ENCODE data around the gene DNPEP.

Gene DNPEP

DNA sequence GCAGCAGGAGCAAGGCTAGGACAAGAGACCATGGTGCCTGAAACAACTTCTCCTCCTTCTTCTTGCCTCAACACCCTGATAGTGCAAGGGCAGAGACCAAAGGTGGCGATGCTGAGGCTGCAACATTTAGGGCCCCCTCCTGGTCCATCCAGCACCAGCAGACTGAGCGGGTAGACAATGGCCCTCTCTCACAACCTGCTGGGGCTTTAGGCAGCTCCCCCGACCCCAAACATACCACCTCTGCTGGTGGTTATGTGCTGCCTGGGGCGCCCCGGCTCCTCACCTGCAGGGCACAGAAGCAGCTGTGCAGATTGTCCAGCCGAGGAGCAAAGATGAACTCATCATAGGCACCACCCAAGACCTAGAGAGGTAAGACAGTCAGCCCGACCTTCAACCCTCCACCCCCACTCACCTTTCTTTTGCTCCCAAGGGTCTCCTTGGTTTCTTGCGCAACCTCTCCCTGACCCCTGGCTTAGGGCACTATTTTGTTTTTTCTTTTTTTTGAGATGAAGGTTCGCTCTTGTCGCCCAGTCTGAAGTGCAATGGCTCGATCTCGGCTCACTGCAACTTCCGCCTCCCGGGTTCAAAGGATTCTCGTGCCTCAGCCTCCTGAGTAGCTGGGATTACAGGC is 3.5 kb downstream of the DNPEP start:
- in situ Hi-C loops (cut with MboI; ENCODE audit: low sequenced_read_pairs, unreplicated experiment), result no loop called here
- DNase-seq (ENCODE audit: low spot score), result no peak
- TF ChIP-seq, protein P1, sequence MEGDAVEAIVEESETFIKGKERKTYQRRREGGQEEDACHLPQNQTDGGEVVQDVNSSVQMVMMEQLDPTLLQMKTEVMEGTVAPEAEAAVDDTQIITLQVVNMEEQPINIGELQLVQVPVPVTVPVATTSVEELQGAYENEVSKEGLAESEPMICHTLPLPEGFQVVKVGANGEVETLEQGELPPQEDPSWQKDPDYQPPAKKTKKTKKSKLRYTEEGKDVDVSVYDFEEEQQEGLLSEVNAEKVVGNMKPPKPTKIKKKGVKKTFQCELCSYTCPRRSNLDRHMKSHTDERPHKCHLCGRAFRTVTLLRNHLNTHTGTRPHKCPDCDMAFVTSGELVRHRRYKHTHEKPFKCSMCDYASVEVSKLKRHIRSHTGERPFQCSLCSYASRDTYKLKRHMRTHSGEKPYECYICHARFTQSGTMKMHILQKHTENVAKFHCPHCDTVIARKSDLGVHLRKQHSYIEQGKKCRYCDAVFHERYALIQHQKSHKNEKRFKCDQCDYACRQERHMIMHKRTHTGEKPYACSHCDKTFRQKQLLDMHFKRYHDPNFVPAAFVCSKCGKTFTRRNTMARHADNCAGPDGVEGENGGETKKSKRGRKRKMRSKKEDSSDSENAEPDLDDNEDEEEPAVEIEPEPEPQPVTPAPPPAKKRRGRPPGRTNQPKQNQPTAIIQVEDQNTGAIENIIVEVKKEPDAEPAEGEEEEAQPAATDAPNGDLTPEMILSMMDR (IDR thresholded peaks at IDR 0.05; ENCODE audit: borderline replicate concordance, control extremely low read depth, extremely low read depth, insufficient read depth, missing control alignments), result no peak

DNA sequence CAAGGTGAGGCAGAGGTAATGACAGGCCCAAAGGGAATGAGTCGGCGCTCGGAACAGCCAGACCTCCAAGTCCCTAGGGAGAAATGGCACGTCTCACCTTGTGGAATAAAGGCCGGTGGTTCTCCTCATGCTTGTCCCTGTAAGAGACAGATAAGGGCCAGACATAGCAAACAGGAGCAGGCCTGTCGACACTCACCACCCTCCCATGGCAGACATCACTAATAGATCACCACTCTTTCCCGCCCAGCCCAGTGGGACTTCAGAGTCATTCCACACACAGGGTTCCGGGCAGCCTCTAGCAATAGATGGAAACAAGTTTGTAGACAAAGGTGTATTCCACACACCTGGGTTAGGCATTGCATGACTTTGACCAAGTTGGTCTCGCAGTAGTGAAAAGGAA is 6.3 kb downstream of the DNPEP start:
- in situ Hi-C loops (cut with MboI; ENCODE audit: low sequenced_read_pairs, unreplicated experiment), result no loop called here
- DNase-seq (ENCODE audit: low spot score), result no peak
- TF ChIP-seq, protein P1 (IDR thresholded peaks at IDR 0.05; ENCODE audit: borderline replicate concordance, control extremely low read depth, extremely low read depth, insufficient read depth, missing control alignments), result no peak

DNA sequence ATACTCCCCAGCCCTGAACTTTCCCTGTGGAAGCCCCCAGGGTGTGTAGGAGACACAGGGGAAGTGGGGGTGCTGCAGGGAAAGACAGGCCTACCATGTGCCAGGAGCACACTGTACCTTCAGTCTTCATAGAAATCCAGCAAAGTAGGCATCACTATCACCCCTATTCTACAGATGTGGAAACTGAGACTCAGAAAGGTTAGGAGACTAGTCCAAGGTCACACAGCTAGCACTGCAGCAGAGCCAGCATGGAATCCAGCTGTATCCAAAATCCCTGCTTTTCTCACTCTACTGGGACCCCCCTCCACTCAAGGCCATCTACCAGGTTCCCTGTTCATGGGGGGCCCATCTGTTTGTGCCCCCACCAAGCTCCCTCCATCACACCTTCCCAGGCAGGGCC is 6.8 kb downstream of the DNPEP start:
- in situ Hi-C loops (cut with MboI; ENCODE audit: low sequenced_read_pairs, unreplicated experiment), result no loop called here
- TF ChIP-seq, protein P1 (IDR thresholded peaks at IDR 0.05; ENCODE audit: borderline replicate concordance, control extremely low read depth, extremely low read depth, insufficient read depth, missing control alignments), result no peak

DNA sequence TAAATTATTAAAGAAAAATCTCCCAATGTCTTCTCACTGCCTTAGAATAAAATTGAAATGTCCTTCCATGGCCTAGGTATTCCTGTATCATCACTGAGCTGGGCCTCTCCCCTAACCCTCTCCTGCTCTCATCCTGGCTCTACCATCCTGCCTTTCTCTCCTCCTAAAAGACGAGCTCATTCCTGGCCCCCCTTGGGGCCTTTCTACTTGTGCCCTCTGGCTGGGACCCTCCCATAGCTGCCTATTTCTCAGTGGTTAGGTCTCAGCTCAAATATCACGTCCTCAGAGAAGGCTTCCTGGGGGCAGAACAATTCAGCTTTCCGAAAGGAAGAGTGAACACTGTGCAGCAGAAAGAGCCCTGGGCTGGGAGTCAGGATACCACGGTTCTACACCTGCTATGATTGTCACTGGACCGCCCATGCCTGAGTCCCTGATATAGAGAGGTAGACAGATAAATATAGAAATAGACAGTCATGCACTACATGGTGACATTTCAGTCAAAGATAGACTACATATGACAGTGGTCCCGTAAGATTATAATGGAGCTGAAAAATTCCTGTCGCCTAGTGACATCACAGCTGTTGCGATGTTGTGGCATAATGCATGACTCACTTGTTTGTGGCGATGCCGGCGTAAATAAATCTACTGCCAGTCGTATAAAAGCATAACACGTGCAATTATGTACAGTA is 9.4 kb downstream of the DNPEP start:
- no peak for DNase-seq (ENCODE audit: low spot score)
- TF ChIP-seq, protein P1 (IDR thresholded peaks at IDR 0.05; ENCODE audit: borderline replicate concordance, control extremely low read depth, extremely low read depth, insufficient read depth, missing control alignments), result no peak
- in situ Hi-C loops (cut with MboI; ENCODE audit: low sequenced_read_pairs, unreplicated experiment), result no loop called here

More for the DNA sequence above, 6.8 kb downstream of the DNPEP start:
- no peak for DNase-seq (ENCODE audit: low spot score)

DNA sequence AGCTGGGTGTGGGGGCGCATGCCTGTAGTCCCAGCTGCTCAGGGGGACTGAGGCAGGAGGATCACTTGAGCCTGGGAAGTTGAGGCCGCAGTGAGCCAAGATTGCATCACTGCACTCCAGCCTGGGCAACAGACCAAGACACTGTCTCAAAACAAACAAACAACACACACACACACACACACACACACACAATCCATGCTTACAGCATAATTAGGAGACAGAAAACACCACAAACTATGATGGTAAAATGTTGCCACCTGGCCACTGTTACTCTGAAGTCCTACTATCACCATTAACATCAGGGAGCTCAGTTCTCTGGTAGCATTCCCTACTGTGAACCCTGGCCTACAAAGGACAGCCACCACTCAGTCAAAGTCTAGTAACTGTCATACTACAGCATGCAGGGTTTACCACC is 18.3 kb downstream of the DNPEP start:
- in situ Hi-C loops (cut with MboI; ENCODE audit: low sequenced_read_pairs, unreplicated experiment), result no loop called here
- TF ChIP-seq, protein P1 (IDR thresholded peaks at IDR 0.05; ENCODE audit: borderline replicate concordance, control extremely low read depth, extremely low read depth, insufficient read depth, missing control alignments), result no peak
- DNase-seq (ENCODE audit: low spot score), result no peak

DNA sequence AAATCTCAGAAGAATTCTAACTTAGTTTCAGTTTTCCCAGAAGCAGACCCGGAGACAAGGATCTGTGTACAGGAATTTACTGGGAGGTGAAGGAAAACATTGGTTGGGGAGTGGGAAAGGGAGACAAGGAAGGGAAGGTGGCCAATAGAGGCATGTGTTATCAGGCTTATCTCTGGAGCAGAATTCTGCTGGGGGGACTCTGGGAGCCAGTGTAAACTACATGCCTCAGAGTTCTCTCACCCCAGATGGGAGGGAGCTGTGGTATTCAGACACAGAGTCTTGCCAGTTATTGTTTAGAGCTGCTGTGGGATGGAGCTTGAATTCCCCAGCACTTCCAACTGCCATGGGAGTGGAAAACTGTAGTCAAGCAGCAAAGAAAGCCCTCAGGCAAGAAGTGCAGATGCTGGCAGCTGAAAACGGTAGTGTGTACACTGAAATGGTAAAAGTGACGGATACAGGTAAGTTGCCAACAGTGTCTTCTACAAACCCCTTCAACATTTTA is 19.0 kb downstream of the DNPEP start:
- no peak for DNase-seq (ENCODE audit: low spot score)
- TF ChIP-seq, protein P1 (IDR thresholded peaks at IDR 0.05; ENCODE audit: borderline replicate concordance, control extremely low read depth, extremely low read depth, insufficient read depth, missing control alignments), result no peak
- in situ Hi-C loops (cut with MboI; ENCODE audit: low sequenced_read_pairs, unreplicated experiment), result no loop called here
